Aorta (tissue), 5 donors: ENCODE data around the gene CHAD. TPM values are rescaled to one million over a fixed set of nuclear protein-coding genes. Genes with fewer than 3 reads are reported as not detected.
"Not testable (repeated sequence)": the region's sequence is repeated elsewhere in the genome, so short reads cannot be mapped to it uniquely, and the experiment has no call there.

Experiments
- ATAC-seq: fragments of 200-7000 bp; cut with Tn5 transposase; one replicate; pipeline ENCODE4 v1.9.1; 2022; ENCODE audit warnings: moderate library complexity; ENCODE audit not compliant: low FRiP score
- DNase-seq, 2 donors: peaks; one replicate each; pipeline ENCODE4 v3.0.0-alpha.2; 2020
- H3K27ac ChIP-seq, 2 donors: one replicate each; pipeline ENCODE4 v1.5.1; 2013; ENCODE audit warnings: low read length in 2 of 2, mild to moderate bottlenecking in 2 of 2, moderate library complexity in 2 of 2, control low read depth in 1 of 2, inconsistent platforms in 1 of 2, low read depth in 1 of 2
- H3K27me3 ChIP-seq, 2 donors: one replicate each; pipeline ENCODE4 v1.6.1; 2013; ENCODE audit warnings: control low read depth in 1 of 2, low read length in 1 of 2, mild to moderate bottlenecking in 1 of 2, moderate library complexity in 1 of 2; ENCODE audit not compliant: insufficient read depth in 2 of 2, control insufficient read depth in 1 of 2
- H3K36me3 ChIP-seq, 2 donors: one replicate each; pipeline ENCODE4 v1.6.1; 2013; ENCODE audit warnings: control low read depth in 1 of 2, low read length in 1 of 2, mild to moderate bottlenecking in 1 of 2; ENCODE audit not compliant: insufficient read depth in 2 of 2, control insufficient read depth in 1 of 2
- H3K4me1 ChIP-seq, 2 donors: one replicate each; pipeline ENCODE4 v1.6.1; 2013; ENCODE audit warnings: low read length in 2 of 2, control low read depth in 1 of 2, mild to moderate bottlenecking in 1 of 2, moderate library complexity in 1 of 2; ENCODE audit not compliant: insufficient read depth in 2 of 2, control insufficient read depth in 1 of 2
- H3K4me3 ChIP-seq, 2 donors: one replicate each; pipeline ENCODE4 v1.5.1; 2013; ENCODE audit warnings: low read length in 2 of 2, control low read depth in 1 of 2, mild to moderate bottlenecking in 1 of 2
- H3K9me3 ChIP-seq: one replicate; pipeline ENCODE4 v1.6.1; 2013; ENCODE audit warnings: mild to moderate bottlenecking, low read length; ENCODE audit not compliant: control insufficient read depth
- WGBS, 2 donors: extraction: QIAGEN DNeasy Blood & Tissue Kit; methylation state at CpG; one replicate each; pipeline ENCODE4 v1.1.7; 2013; 5-methylcytosine and 5-hydroxymethylcytosine counted together
- intact Hi-C, 2 donors: fragments of 100-400 bp; cut with DNase I; formaldehyde crosslinking; loops; one replicate each; pipeline versions ENCODE4 v1.14.2 to v1.15.0; 2022
- polyA plus RNA-seq, 2 donors: library from polyadenylated mRNA; stranded (reverse); fragments of 200-250 nt; gene quantifications; one replicate each; pipeline ENCODE4 v1.2.3, GENCODE V29; 2013
- total RNA-seq, 2 donors: library from RNA; stranded (reverse); fragmentation: NEBNext Ultra II Directional; extraction: Animal tissue kit (Norgen Biotek cat#: 25700); gene quantifications; one replicate each; pipeline ENCODE4 v1.2.1, GENCODE V29; 2021
- donor health status: healthy with polysubstance abuse.
- donor health status: Bipolar disorder and iron deficiency.
- donor health status: DM: no; HTN: no; CAD: no.
- donor health status: DM: no; HTN: no; CAD: no.
- donor health status: DM: yes; HTN: yes; CAD: no.

CHAD gene
- total and polyA plus RNA-seq, 4 donors: 0.20 to 2.3 (median 0.57) TPM; not detected in 1

DNA sequence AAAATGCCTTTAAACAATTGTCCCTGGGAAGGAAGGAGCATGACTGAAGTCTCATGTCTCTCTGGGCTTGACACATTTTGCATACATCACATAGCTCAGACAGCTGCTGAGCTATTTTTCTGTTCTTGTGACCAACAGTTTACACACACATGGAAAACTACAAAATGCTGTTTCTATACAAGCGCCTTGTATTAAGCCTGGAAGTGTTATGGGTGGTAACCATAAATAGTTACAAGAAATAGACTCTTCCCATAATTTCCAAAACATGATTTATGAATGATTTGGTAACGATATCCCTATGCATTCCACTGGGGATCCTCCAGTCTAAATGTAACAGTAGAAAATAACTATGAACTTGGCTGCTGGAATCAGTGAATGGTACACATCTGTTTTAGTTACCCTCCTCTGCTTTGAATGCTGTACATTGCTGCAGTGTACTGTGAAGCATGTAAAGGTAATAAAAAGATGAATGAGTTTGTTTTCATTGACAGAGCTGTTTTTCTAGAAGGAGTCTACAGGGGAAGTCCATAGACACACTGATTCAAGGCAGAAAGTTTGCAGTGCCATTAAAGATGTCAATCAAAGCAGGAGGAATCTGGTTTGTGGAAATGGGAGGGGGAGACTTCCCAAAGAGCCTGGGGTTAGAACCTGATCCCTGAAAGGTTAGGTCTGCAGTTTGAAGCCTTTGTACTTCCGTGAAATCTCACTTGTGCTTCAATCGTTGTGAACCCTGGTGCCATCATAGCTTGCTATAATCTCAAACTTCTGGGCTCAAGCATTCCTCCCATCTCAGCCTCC, 37.7 kb downstream of the CHAD start:
- Histone ChIP-seq H3K9me3 (no peaks in the 10 kb centered on the region), H3K27me3 (no peaks in the 10 kb centered on the region), H3K4me3 (no peak overlapping the region), H3K27ac (no peak overlapping the region), H3K4me1 (peaks cover 0 to 2% of the 10 kb centered on the region in 2 donors), H3K36me3 (no peaks in the 10 kb centered on the region)
- ATAC-seq (no peak), DNase-seq (no peak)
- intact Hi-C loops: no loop called here
- 82 to 83% methylated on average over 4 of the region's 4 CpGs for WGBS, 2 donors

DNA sequence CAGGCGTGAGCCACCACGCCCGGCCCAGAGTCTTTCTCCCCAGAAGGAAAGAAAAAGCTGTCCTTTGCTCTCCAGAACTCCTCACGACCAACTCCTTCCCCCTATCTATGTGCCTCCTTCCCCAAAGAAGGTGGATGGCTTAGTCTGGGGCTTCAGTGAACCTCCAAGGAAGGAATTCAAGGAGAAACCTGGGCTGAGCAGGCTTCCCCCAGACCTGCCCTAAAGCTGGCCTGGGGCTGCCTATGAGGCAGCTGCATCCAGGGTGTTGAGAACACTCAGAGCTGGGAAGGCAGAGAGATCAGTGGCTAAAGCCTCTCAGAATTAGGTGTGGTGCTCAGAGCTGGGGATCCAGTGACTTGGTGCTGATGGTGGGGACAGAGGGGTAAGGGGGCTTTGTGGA, 38.9 kb downstream of the CHAD start:
- H3K9me3 ChIP-seq: no peaks in the 10 kb centered on the region
- H3K4me3 ChIP-seq: no peak overlapping the region
- ATAC-seq (no peak), DNase-seq (no peak)
- intact Hi-C loops: no loop called here
- no peak overlapping the region for H3K27ac ChIP-seq
- H3K27me3 ChIP-seq: no peaks in the 10 kb centered on the region
- 91 to 98% methylated on average over 4 of the region's 4 CpGs for WGBS, 2 donors
- no peaks in the 10 kb centered on the region for H3K36me3 ChIP-seq
- peaks cover 0 to 2% of the 10 kb centered on the region in 2 donors for H3K4me1 ChIP-seq

DNA sequence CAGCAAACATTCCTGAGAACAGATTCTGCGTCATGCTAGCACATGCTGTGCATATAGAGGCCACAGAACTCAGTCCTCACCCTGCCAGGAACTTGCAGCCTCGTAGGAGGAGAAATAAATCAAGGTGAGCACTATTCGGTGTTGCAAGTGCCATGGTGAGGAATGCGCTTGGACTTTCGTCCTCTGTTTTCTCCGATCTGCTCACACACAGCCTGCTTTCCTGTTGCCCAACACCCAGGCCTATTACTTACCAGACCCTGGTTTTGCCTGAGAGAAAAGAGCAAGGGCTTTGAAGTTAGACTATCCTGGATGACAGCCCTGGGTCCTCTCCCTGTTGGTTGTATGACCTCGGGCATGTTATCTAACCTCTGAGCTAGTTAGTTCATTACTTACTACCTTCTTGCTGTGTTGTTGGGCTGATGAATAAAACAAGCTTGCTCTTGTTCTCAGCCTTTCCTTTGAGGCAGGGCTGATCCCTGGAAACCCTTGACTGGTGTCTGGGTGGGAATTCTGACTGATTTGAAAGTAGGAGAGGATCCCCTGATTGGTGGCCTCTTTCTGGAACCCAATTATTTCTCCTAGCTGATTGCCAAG, 39.8 kb downstream of the CHAD start:
- no peak overlapping the region for H3K27ac ChIP-seq
- H3K4me3 ChIP-seq: no peak overlapping the region
- H3K4me1 ChIP-seq: peaks cover 0 to 2% of the 10 kb centered on the region in 2 donors
- ATAC-seq (no peak), DNase-seq (no peak)
- intact Hi-C loops: no loop called here
- no peaks in the 10 kb centered on the region for H3K9me3 ChIP-seq
- H3K36me3 ChIP-seq: no peaks in the 10 kb centered on the region
- no peaks in the 10 kb centered on the region for H3K27me3 ChIP-seq
- WGBS, 2 donors: 89 to 91% methylated on average over 7 of the region's 7 CpGs

DNA sequence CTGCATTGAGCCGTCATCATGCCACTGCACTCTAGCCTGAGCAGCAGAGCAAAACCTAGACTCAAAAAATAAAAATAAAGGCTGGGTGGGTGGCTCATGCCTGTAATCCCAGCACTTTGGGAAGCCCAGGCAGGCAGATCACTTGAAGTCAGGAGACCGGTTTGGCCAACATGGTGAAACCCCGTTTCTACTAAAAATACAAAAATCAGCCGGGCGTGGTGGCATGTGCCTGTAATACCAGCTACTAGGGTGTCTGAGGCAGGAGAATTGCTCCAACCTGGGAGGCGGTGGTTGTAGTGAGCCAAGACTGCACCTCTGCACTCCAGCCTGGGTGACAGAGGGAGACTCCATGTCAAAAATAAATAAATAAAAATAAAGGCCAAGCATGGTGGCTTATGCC, 40.6 kb downstream of the CHAD start:
- H3K36me3 ChIP-seq, DNase-seq, ATAC-seq, H3K4me3 ChIP-seq, H3K4me1 ChIP-seq, H3K27ac ChIP-seq, H3K9me3 ChIP-seq, H3K27me3 ChIP-seq, intact Hi-C loops: not testable (repeated sequence)
- WGBS, 2 donors: 82% methylated on average over 6 of the region's 6 CpGs

DNA sequence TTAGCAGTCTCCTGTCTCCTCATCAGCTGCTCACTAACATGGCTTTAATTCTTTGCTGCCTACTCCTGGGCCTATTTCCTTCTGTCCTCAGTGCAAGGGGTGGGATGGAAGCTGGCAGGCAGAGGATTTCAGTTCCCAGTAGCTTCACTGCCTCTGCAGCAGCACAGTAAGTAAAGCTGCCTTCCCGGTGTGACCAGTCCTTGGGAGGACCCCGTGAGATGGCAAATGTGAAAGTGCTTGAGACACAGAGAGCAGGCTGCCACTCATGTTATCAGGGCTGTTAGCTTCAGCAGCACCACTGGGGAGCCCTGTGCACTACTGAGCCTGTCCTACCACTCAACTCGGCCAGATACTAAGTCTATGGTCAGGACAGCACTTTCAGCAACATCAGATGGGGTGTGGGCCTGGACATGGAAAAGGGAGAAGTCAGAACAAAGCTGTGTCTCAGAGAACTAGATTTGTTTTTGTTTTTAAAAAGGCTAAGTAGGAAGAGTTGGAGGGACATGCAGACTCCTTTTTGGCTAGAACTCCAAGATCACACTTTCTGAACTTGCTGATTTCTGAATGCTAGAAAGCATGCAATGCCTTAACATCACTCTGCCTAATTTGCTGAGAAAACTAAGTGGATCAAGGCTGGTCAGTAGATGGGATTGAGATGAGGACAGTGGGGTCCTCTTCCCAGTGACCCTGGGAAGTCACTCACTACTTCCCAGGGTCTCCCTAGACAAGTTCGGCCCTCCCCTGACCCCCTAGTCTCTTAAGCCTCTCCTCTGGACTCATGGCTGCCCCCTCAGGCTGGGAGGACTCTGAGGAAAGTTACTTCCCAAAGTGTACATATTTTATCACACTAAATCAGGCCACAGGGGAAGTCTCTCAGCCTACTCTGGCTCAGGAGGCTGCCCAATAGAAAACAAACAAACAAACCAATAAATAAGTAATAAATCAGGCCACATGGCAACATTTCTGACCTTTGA, 41.6 kb downstream of the CHAD start:
- Histone ChIP-seq H3K27me3 (no peaks in the 10 kb centered on the region), H3K27ac (peak overlapping the region; percentile 25 to 74), H3K9me3 (no peaks in the 10 kb centered on the region), H3K4me3 (peak overlapping the region in 1 of 2 donors; percentile 87), H3K36me3 (no peaks in the 10 kb centered on the region), H3K4me1 (peaks cover 0 to 2% of the 10 kb centered on the region in 2 donors)
- 14 to 20% methylated on average over 4 of the region's 4 CpGs for WGBS, 2 donors
- peak; percentile 51 for ATAC-seq
- intact Hi-C loops: no loop called here
- DNase-seq: no peak

DNA sequence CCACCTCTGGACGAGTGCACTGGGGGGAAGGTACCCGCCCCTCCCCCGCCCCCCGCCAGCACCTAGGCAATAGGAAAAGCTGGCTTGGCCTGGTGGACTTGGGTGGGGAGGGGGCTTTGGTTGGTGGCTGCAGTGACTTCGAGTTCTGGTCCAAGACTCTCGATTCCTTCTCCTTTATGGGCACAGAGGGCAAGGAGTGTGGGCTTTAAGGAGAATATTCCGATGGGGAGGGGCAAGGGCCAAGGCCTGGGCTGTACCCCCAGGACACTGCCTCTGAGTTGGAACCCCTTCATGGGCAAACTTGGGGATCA, 42.3 kb downstream of the CHAD start:
- WGBS, 2 donors: 0 to 2% methylated on average over 7 of the region's 7 CpGs
- Histone ChIP-seq H3K27ac (peak overlapping the region in 1 of 2 donors; percentile 74), H3K9me3 (no peaks in the 10 kb centered on the region), H3K27me3 (no peaks in the 10 kb centered on the region), H3K4me3 (peak overlapping the region; percentile 61 to 87), H3K36me3 (no peaks in the 10 kb centered on the region), H3K4me1 (peaks cover 0 to 2% of the 10 kb centered on the region in 2 donors)
- intact Hi-C loops: no loop called here
- ATAC-seq (peak; percentile 37), DNase-seq (no peak)

DNA sequence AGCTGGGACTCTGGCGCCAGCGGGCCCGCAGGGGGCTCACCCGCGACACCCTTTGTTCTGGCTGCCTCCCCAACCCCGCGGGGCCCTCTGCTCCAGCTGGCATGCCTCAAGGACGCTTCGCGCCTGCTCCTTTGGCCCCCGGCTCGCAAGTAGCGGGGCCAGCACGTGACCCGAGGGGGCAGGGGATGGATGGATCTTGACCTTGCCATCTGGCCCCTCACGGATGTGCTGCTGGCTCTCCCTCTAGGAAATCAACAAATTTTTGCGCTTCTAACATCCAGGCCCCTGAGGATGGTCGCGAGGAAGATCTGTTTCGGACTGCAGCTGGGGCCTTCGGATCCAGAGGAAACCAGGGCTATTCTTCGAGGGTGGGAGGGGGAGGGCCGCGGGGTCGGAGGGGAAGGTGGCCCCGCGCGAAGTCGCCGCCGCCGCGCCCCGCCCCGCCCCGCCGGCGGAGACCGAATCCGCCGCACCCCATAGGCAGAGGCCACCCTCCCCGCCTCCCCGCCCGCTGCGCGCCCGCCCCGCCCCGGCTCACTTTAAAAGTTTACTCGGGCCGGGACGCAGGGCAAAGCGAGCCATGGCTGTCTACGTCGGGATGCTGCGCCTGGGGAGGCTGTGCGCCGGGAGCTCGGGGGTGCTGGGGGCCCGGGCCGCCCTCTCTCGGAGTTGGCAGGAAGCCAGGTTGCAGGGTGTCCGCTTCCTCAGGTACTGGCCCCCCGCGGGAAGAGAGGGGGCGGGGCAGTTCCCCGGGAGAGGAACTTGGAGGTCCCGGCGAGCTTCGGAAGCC, 42.8 kb downstream of the CHAD start, which contains the start of gene ACSF2:
TSS of gene ACSF2 (plus strand) at position 537 of the 790 bp plus-strand sequence. CDS start at position 581, 44 bp downstream.
- peaks cover 0 to 2% of the 10 kb centered on the region in 2 donors for H3K4me1 ChIP-seq
- H3K36me3 ChIP-seq: no peaks in the 10 kb centered on the region
- H3K4me3 ChIP-seq: peak within 1 kb of the TSS; percentile 61 to 87
- DNase-seq: peak; percentile 80 to 93
- WGBS, 2 donors: 1% methylated on average over 53 to 70 of the region's 70 CpGs
- H3K9me3 ChIP-seq: no peaks in the 10 kb centered on the region
- peak; percentile 90 for ATAC-seq
- intact Hi-C loops: no loop called here
- H3K27ac ChIP-seq: peak within 1 kb of the TSS; percentile 32 to 74
- H3K27me3 ChIP-seq: no peaks in the 10 kb centered on the region
